Stomach smooth muscle (tissue), 2 donors: ENCODE data around the gene ABHD12.
A peak's percentile ranks its signal among the peaks of the same experiment; 100 is the strongest.

Experiments
- H3K27ac ChIP-seq: one replicate; pipeline ENCODE4 v1.7.0; 2013; ENCODE audit warnings: mild to moderate bottlenecking, low read length, inconsistent platforms
- H3K27me3 ChIP-seq, 2 donors: one replicate each; pipeline ENCODE4 v1.7.0; 2013; ENCODE audit warnings: low read length in 2 of 2; ENCODE audit not compliant: insufficient read depth in 2 of 2, control insufficient read depth in 1 of 2
- H3K36me3 ChIP-seq, 2 donors: one replicate each; pipeline ENCODE4 v1.7.0; 2013; ENCODE audit warnings: low read length in 2 of 2; ENCODE audit not compliant: control insufficient read depth in 2 of 2, insufficient read depth in 2 of 2
- H3K4me1 ChIP-seq: one replicate; pipeline ENCODE4 v1.7.0; 2013; ENCODE audit warnings: low read length; ENCODE audit not compliant: control insufficient read depth, insufficient read depth
- H3K4me3 ChIP-seq, 2 donors: one replicate each; pipeline ENCODE4 v1.7.0; 2013; ENCODE audit warnings: low read length in 2 of 2
- H3K9ac ChIP-seq, 2 donors: one replicate each; pipeline ENCODE4 v1.7.0; 2013; ENCODE audit warnings: low read length in 2 of 2, mild to moderate bottlenecking in 1 of 2
- H3K9me3 ChIP-seq, 2 donors: one replicate each; pipeline ENCODE4 v1.7.0; 2013; ENCODE audit warnings: low read length in 2 of 2; ENCODE audit not compliant: control insufficient read depth in 2 of 2
- donor health status: healthy.
- donor health status: Pancreatic carcinoma.

Gene ABHD12

GRCh38 chr20:25368976-25369375 is 21.7 kb downstream of the ABHD12 start:
- H3K27me3 ChIP-seq, result no peaks in the 10 kb centered on the region
- H3K27ac ChIP-seq, result no peak overlapping the region
- no peak overlapping the region for H3K9ac ChIP-seq
- H3K4me3 ChIP-seq, result no peak overlapping the region
- H3K4me1 ChIP-seq, result no peaks in the 10 kb centered on the region
- H3K36me3 ChIP-seq, result no peaks in the 10 kb centered on the region
- H3K9me3 ChIP-seq, result no peaks in the 10 kb centered on the region

- Histone ChIP-seq H3K4me1 (no peaks in the 10 kb centered on the region), H3K27ac (no peak overlapping the region), H3K27me3 (no peaks in the 10 kb centered on the region), H3K9me3 (no peaks in the 10 kb centered on the region), H3K4me3 (no peak overlapping the region), H3K36me3 (no peaks in the 10 kb centered on the region), H3K9ac (no peak overlapping the region)
Observed at GRCh38 chr20:25368526-25368925, 22.1 kb downstream of the ABHD12 start.

- no peaks in the 10 kb centered on the region for H3K36me3 ChIP-seq
- H3K9ac ChIP-seq, result no peak overlapping the region
- H3K4me1 ChIP-seq, result peaks cover 2% of the 10 kb centered on the region
- H3K27ac ChIP-seq, result no peak overlapping the region
- H3K4me3 ChIP-seq, result no peak overlapping the region
- no peaks in the 10 kb centered on the region for H3K27me3 ChIP-seq
- no peaks in the 10 kb centered on the region for H3K9me3 ChIP-seq
Observed at GRCh38 chr20:25364879-25365699, 25.5 kb downstream of the ABHD12 start.

GRCh38 chr20:25364180-25364788 is 26.4 kb downstream of the ABHD12 start:
- H3K27me3 ChIP-seq, result no peaks in the 10 kb centered on the region
- H3K4me1 ChIP-seq, result peaks cover 2% of the 10 kb centered on the region
- H3K27ac ChIP-seq, result no peak overlapping the region
- no peak overlapping the region for H3K9ac ChIP-seq
- no peaks in the 10 kb centered on the region for H3K36me3 ChIP-seq
- H3K4me3 ChIP-seq, result no peak overlapping the region
- H3K9me3 ChIP-seq, result no peaks in the 10 kb centered on the region

DNA sequence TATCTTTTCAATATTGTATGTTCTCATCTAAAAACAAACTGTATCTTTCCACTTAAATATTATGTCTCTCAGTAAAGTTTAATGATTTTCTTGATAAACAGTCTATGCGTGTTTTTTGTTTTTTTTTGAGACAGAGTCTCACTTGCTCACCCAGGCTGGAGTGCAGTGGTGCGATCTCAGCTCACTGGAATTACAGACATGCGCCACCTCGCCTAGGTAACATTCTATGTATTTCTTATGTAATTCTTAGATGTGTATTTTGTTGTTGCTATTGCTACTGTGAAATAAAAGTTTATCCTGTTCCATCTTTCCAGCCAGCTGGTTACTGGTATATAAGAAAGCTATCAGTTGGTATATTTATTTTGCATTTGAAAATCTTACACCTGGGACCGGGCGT is 29.4 kb downstream of the ABHD12 start:
- Histone ChIP-seq H3K4me1 (peaks cover 2% of the 10 kb centered on the region), H3K9me3 (no peaks in the 10 kb centered on the region), H3K9ac (no peak overlapping the region), H3K27ac (no peak overlapping the region), H3K36me3 (no peaks in the 10 kb centered on the region), H3K4me3 (no peak overlapping the region), H3K27me3 (no peaks in the 10 kb centered on the region)

- peak overlapping the region in 1 of 2 donors; percentile 21 for H3K9ac ChIP-seq
- H3K27ac ChIP-seq, result no peak overlapping the region
- no peak overlapping the region for H3K4me3 ChIP-seq
Observed at GRCh38 chr20:25360631-25361286, 29.9 kb downstream of the ABHD12 start.

DNA sequence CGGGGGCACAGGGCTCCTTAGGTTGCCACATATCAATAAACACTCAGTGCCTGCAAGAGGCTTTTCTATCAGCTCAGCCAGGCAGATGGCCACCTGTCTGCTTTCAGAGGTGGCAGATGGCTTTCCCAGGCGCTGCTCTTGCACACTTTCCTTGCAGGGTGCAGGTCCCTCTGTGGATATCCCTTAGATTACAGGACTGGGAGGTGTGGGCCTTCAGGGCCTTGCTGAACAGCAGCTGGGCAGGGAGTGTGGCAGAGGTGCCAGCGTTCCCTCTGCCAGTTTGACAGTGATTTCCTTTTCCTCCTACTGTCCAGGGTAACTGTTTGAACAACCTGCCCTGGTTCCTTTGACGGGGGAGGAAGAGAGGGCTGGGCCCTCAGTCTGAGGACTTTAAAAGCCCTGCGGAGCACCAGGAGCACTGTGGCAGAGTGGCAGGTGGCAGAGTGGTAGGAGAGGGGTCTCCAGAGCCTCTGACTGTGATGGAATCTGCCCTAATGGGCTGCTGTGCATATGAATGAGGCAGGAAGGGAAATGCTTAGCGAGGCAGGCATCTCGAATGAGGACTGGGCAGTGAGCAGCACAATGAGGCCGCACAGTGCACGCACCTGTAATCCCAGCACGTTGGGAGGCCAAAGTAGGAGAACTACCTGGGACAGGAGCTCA is 34.2 kb downstream of the ABHD12 start:
- H3K4me3 ChIP-seq, result no peak overlapping the region
- no peaks in the 10 kb centered on the region for H3K9me3 ChIP-seq
- H3K27ac ChIP-seq, result no peak overlapping the region
- peak overlapping the region in 1 of 2 donors; percentile 21 for H3K9ac ChIP-seq
- no peaks in the 10 kb centered on the region for H3K27me3 ChIP-seq
- peaks cover 9% of the 10 kb centered on the region for H3K4me1 ChIP-seq
- H3K36me3 ChIP-seq, result no peaks in the 10 kb centered on the region

More at GRCh38 chr20:25360631-25361286, 29.9 kb downstream of the ABHD12 start:
- no peaks in the 10 kb centered on the region for H3K9me3 ChIP-seq
- no peaks in the 10 kb centered on the region for H3K27me3 ChIP-seq
- H3K4me1 ChIP-seq, result peaks cover 2% of the 10 kb centered on the region
- H3K36me3 ChIP-seq, result no peaks in the 10 kb centered on the region

DNA sequence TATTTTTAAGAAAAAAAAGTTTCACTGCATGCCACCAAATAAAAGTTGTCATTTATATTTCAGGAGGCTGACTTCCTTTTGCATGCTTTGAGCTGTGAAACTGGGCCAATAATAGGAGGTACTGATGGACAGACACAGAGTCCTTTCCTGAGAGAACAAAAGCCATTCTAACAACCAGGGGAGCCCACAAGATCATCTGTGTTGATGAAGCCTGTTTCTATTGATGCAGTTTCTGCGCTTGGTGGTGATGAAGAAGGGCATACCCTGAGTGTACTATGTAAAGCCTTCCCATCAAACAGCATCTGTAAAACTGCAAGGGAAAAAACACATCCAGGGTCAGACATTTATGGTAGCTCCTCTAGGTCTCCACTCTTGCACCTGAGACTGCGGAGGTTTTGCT is 34.8 kb downstream of the ABHD12 start:
- Histone ChIP-seq H3K9me3 (no peaks in the 10 kb centered on the region), H3K36me3 (no peaks in the 10 kb centered on the region), H3K9ac (no peak overlapping the region), H3K4me3 (no peak overlapping the region), H3K27ac (no peak overlapping the region), H3K4me1 (peaks cover 6% of the 10 kb centered on the region), H3K27me3 (no peaks in the 10 kb centered on the region)

DNA sequence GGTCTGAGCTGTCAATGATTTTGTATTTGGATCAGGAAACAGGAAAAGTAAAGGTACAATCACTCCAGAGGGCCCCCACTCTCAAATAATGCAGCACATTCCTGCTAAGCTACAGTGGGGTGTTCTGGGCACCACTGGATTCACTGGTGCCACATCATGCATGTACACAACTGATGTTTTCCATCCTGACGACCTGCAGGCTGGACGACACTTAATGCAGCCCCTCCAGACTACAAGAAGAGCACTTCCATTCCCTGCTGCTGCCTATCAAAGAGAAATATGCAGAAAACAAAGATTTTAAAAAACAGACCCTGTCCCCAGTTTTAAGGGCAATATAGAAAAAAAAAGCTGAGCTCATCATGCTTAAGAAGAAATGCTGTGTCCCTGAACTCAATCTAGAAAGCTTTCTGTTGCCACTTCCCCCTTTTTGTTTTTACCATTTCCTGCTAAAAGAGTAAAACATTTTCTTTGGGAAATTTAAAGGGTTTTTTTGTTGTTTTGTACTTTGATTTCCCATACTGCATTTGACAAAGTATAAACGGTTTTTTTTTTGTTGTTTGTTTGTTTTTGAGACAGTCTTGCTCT is 35.5 kb downstream of the ABHD12 start:
- Histone ChIP-seq H3K4me1 (peaks cover 6% of the 10 kb centered on the region), H3K9me3 (no peaks in the 10 kb centered on the region), H3K27ac (no peak overlapping the region), H3K9ac (no peak overlapping the region), H3K4me3 (no peak overlapping the region), H3K36me3 (no peaks in the 10 kb centered on the region), H3K27me3 (no peaks in the 10 kb centered on the region)
